HG03460 (cell line): ENCODE results near the gene GABRB3.
"Not testable (repeated sequence)": the region's sequence is repeated elsewhere in the genome, so short reads cannot be mapped to it uniquely, and the experiment has no call there.

Experiments used
- ATAC-seq: cut with Tn5 transposase; IDR thresholded peaks from one replicate; pipeline ENCODE4 v1.9.1; 2021; ENCODE audit not compliant: unreplicated experiment

The GABRB3 gene

GRCh38 chr15:26736502-26737248, 36.2 kb downstream of the GABRB3 start:
- no peak for ATAC-seq

GRCh38 chr15:26731965-26732364, 40.9 kb downstream of the GABRB3 start:
- no peak for ATAC-seq

- ATAC-seq, result no peak
Measured at GRCh38 chr15:26729581-26729980, 43.3 kb downstream of the GABRB3 start.

GRCh38 chr15:26729030-26729429, 43.8 kb downstream of the GABRB3 start:
- no peak for ATAC-seq

GRCh38 chr15:26724381-26725150, 48.3 kb downstream of the GABRB3 start:
- ATAC-seq, result no peak

- no peak for ATAC-seq
Measured at GRCh38 chr15:26722621-26723160, 50.2 kb downstream of the GABRB3 start.

GRCh38 chr15:26721232-26721967, 51.5 kb downstream of the GABRB3 start:
- ATAC-seq, result no peak

GRCh38 chr15:26720546-26720945, 52.3 kb downstream of the GABRB3 start:
- no peak for ATAC-seq

GRCh38 chr15:26719866-26720265, 53.0 kb downstream of the GABRB3 start:
- not testable (repeated sequence) for ATAC-seq

- no peak for ATAC-seq
Measured at GRCh38 chr15:26716069-26716468, 56.8 kb downstream of the GABRB3 start.

- ATAC-seq, result no peak
Measured at GRCh38 chr15:26713498-26713897, 59.4 kb downstream of the GABRB3 start.

- ATAC-seq, result no peak
Measured at GRCh38 chr15:26712335-26712734, 60.5 kb downstream of the GABRB3 start.

GRCh38 chr15:26711445-26711844, 61.4 kb downstream of the GABRB3 start:
- no peak for ATAC-seq

GRCh38 chr15:26702381-26702780, 70.5 kb downstream of the GABRB3 start:
- ATAC-seq, result no peak

- ATAC-seq, result no peak
Measured at GRCh38 chr15:26698555-26698954, 74.3 kb downstream of the GABRB3 start.

GRCh38 chr15:26697913-26698312, 75.0 kb downstream of the GABRB3 start:
- ATAC-seq, result no peak

GRCh38 chr15:26691249-26691648, 81.6 kb downstream of the GABRB3 start:
- ATAC-seq, result no peak

- no peak for ATAC-seq
Measured at GRCh38 chr15:26690778-26691177, 82.1 kb downstream of the GABRB3 start.

GRCh38 chr15:26689462-26689861, 83.4 kb downstream of the GABRB3 start:
- ATAC-seq, result no peak

- ATAC-seq, result no peak
Measured at GRCh38 chr15:26686547-26687187, 86.2 kb downstream of the GABRB3 start.

- no peak for ATAC-seq
Measured at GRCh38 chr15:26682598-26683164, 90.2 kb downstream of the GABRB3 start.
